CD4-positive, alpha-beta T cell treated with Interferon alpha-2 for 1 hour (primary cell): ENCODE measurements around the gene LDLRAD3.

Source experiments
- DNase-seq, 2 donors: peaks; one replicate each; pipeline ENCODE4 v3.0.0-alpha.2; 2020 to 2022

LDLRAD3 gene

GRCh38 chr11:36218283-36218921 is 274.5 kb downstream of the LDLRAD3 start:
- no peak for DNase-seq

GRCh38 chr11:36219996-36220395 is 276.1 kb downstream of the LDLRAD3 start:
- no peak for DNase-seq

- DNase-seq: no peak
Observed at GRCh38 chr11:36222831-36223635, 279.2 kb downstream of the LDLRAD3 start.

- DNase-seq: no peak
Observed at GRCh38 chr11:36224209-36224882, 280.5 kb downstream of the LDLRAD3 start.

- DNase-seq: no peak
Observed at GRCh38 chr11:36227044-36227443, 283.2 kb downstream of the LDLRAD3 start.

GRCh38 chr11:36228689-36229088 is 284.8 kb downstream of the LDLRAD3 start:
- DNase-seq: no peak

GRCh38 chr11:36229091-36229705 is 285.3 kb downstream of the LDLRAD3 start:
- no peak for DNase-seq

- no peak for DNase-seq
Observed at GRCh38 chr11:36230779-36231699, 287.2 kb downstream of the LDLRAD3 start.

GRCh38 chr11:36233204-36233603 is 289.3 kb downstream of the LDLRAD3 start:
- DNase-seq: no peak

- no peak for DNase-seq
Observed at GRCh38 chr11:36234825-36235224, 291.0 kb downstream of the LDLRAD3 start.

GRCh38 chr11:36235750-36236149 is 291.9 kb downstream of the LDLRAD3 start:
- DNase-seq: no peak

- no peak for DNase-seq
Observed at GRCh38 chr11:36237391-36237790, 293.5 kb downstream of the LDLRAD3 start.

GRCh38 chr11:36238036-36238631 is 294.3 kb downstream of the LDLRAD3 start:
- no peak for DNase-seq

GRCh38 chr11:36238881-36239280 is 295.0 kb downstream of the LDLRAD3 start:
- DNase-seq: no peak

GRCh38 chr11:36239636-36240035 is 295.8 kb downstream of the LDLRAD3 start:
- no peak for DNase-seq

- DNase-seq: no peak
Observed at GRCh38 chr11:36240173-36240572, 296.3 kb downstream of the LDLRAD3 start.

GRCh38 chr11:36240801-36241200 is 296.9 kb downstream of the LDLRAD3 start:
- DNase-seq: no peak

- no peak for DNase-seq
Observed at GRCh38 chr11:36241497-36241896, 297.6 kb downstream of the LDLRAD3 start.

GRCh38 chr11:36243641-36244040 is 299.8 kb downstream of the LDLRAD3 start:
- DNase-seq: no peak

GRCh38 chr11:36247493-36247892 is 303.6 kb downstream of the LDLRAD3 start:
- DNase-seq: no peak

- DNase-seq: no peak
Observed at GRCh38 chr11:36248436-36248835, 304.6 kb downstream of the LDLRAD3 start.

- DNase-seq: no peak
Observed at GRCh38 chr11:36249246-36249645, 305.4 kb downstream of the LDLRAD3 start.
